Esophagus muscularis mucosa (tissue), 3 donors: ENCODE measurements around the gene FABP3.

Experiments
- POLR2AphosphoS5 ChIP-seq, 2 donors: sonication (generic); formaldehyde crosslinking; IDR thresholded peaks; one replicate each; pipeline ENCODE4 v1.6.1; 2017; ENCODE audit warnings: antibody characterized with exemption in 2 of 2
- TF ChIP-seq, protein P1 (sequence below), 3 experiments: fragments of 200-600 bp in 2 of 3; fragments of 450-650 bp in 1 of 3; sonication (generic) in 2 of 3; IDR thresholded peaks; one replicate each; pipeline ENCODE4 v1.5.1; 2017 to 2019; ENCODE audit warnings: antibody characterized with exemption in 3 of 3, mild to moderate bottlenecking in 2 of 3, moderate library complexity in 1 of 3

DNA sequence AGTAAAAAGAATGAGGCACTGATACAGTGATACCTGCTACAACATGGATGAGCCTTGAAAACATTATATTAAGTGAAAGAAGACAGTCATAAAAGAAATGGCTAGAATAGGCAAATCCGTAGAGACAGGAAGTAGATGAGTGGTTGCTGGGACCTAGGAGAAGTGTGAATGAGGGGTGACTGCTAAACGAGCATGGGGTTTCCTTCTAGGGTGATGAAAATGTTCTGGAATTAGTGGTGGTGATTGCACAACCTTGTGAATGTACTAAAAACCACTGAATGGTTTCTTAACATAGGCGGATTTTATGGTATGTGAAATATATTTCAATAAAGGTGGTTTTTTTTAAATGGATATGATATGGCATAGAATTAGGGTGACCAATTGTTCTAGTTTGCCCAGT is 27.5 kb upstream of the FABP3 start:
- TF ChIP-seq, protein P1, sequence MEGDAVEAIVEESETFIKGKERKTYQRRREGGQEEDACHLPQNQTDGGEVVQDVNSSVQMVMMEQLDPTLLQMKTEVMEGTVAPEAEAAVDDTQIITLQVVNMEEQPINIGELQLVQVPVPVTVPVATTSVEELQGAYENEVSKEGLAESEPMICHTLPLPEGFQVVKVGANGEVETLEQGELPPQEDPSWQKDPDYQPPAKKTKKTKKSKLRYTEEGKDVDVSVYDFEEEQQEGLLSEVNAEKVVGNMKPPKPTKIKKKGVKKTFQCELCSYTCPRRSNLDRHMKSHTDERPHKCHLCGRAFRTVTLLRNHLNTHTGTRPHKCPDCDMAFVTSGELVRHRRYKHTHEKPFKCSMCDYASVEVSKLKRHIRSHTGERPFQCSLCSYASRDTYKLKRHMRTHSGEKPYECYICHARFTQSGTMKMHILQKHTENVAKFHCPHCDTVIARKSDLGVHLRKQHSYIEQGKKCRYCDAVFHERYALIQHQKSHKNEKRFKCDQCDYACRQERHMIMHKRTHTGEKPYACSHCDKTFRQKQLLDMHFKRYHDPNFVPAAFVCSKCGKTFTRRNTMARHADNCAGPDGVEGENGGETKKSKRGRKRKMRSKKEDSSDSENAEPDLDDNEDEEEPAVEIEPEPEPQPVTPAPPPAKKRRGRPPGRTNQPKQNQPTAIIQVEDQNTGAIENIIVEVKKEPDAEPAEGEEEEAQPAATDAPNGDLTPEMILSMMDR (IDR thresholded peaks at IDR 0.05), result no peak
- TF ChIP-seq POLR2AphosphoS5 (IDR thresholded peaks at IDR 0.05), result no peak
